Hippocampal formation (tissue), 2 donors: ENCODE data around the gene OR6C76.
"Not testable (repeated sequence)": the region's sequence is repeated elsewhere in the genome, so short reads cannot be mapped to it uniquely, and the experiment has no call there.

Source experiments
- DNase-seq, 2 donors: peaks; one replicate each; lab custom pipeline; 2025; lab: John Stamatoyannopoulos, UW

The OR6C76 gene

GRCh38 chr12:55425954-55426353, at the start of gene OR6C76:
OR6C76 (plus strand) TSS chr12:55426254; CDS start chr12:55426254, 0 bp downstream.
- no peak for DNase-seq

- no peak for DNase-seq
Observed at GRCh38 chr12:55385891-55386290, 40.2 kb upstream of the OR6C76 start.

GRCh38 chr12:55392032-55392795, 33.8 kb upstream of the OR6C76 start:
- DNase-seq: no peak

DNA sequence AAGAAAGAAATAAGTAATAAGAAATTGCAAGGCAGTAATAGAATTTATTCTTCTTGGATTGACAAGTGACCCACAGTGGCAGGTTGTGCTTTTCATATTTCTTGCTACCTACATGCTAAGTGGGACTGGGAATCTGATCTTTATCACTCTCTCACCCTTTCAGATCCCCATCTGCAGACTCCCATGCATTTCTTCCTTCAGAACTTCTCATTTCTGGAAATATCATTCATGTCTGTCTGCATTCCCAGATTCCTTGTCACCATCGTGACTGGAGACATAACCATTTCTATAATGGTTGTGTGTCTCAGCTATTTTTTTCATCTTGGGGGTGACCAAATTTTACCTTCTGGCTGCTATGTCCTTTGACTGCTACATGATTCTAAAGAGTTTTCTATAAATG, 29.7 kb upstream of the OR6C76 start:
- no peak for DNase-seq

DNA sequence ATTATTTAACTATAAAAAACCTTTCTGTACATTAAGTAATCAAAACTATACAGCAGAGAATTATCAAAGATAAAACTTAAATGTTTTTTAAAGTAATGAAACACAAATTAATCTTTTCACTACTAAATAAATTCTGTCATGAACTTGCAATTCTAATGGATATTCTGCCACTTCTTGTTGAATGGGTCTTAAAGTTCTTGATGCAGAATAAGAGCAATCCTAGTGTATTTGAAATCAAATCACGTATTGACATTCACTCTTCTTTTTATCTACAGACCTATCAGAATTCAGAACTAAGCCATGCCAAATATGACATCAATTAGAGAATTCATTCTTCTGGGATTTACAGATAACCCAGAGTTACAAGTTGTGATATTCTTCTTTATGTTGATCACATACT, 25.8 kb upstream of the OR6C76 start, which contains the start of gene OR6C65:
TSS of gene OR6C65 (plus strand) at position 301 of the 400 bp plus-strand sequence. CDS start at position 301, 0 bp downstream.
- no peak for DNase-seq

DNA sequence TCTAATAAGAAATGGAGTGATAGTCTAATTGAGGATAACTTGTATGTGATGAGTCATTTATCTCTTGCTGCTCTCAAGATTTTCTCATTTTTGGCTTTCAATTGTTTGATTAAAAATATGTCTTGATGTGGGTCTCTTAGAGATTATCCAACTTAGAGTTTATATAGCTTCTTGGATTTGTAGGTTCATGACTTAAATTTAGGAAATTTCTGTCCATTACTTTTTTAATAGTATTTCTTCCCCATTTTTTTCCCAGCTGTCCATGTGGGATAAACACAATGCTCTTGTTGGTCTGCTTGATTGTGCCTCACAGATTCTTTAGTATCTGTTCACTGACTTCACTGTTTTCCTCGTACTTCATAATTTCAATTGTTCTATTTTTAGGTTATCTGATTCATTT, 18.2 kb upstream of the OR6C76 start:
- DNase-seq: no peak

GRCh38 chr12:55409133-55409532, 16.9 kb upstream of the OR6C76 start:
- not testable (repeated sequence) for DNase-seq

DNA sequence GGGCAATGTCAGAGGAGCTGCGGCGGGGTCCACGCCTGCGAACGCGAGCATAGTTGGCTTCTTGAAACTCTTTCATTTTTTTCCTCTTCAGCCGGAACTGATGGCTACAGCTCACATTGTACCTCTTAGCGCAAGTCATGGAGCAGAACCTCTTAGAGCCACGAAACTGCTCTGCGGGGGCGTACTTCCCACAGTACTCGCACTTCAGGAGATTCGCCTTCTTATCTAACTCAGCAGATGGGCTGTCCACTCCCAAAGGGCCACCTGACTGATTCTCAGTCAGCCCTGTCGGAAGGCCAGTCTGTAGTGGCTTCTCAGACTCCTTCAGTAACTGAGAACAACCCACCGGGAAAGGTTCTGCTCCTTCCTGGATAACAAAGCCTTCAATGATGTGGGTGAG, 13.9 kb upstream of the OR6C76 start:
- not testable (repeated sequence) for DNase-seq

GRCh38 chr12:55413498-55414388, 12.3 kb upstream of the OR6C76 start:
- not testable (repeated sequence) for DNase-seq

DNA sequence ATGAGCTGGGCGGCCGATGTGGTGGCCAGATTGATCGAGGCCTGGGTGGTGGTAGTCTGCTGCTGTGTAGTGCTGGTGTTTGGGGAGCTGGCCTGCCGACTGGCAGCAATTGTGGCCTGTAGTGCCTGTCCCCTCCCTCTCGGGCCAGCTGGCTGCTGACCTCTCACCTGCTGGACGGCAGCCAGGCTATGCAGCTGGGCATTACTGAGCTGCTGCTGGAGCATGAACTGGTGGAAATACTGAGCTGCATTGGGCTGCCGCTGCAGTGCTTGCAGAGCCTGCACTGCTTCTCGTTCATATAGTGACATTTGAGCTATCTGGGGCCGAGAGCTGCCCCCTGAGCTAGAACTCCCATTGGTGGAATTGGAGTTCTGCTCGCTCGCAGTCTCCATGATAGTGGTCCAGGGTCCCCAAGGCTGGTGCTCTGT, 11.6 kb upstream of the OR6C76 start:
- DNase-seq: not testable (repeated sequence)

DNA sequence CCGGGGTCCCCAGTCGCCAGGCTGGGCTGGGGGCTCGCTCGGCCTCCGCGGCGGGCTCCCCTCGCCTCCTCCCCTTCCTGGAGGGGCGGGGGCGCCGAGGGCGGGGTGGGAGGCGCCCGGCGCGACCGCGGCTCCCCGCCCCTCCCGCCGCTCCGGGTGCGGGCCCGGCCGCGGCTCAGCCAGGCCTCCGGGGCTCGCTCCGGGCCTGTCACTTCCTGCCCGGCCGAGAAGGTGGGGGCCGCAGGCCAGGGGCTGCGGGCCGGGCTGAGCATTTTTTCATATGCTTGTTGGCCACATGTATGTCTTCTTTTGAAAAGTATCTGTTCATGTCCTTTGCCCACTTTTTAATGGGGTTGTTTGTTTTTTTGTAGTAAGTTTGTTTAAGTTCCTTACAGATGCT, 11.2 kb upstream of the OR6C76 start:
- DNase-seq: not testable (repeated sequence)

- DNase-seq: no peak
Observed at GRCh38 chr12:55416961-55417360, 9.1 kb upstream of the OR6C76 start.

DNA sequence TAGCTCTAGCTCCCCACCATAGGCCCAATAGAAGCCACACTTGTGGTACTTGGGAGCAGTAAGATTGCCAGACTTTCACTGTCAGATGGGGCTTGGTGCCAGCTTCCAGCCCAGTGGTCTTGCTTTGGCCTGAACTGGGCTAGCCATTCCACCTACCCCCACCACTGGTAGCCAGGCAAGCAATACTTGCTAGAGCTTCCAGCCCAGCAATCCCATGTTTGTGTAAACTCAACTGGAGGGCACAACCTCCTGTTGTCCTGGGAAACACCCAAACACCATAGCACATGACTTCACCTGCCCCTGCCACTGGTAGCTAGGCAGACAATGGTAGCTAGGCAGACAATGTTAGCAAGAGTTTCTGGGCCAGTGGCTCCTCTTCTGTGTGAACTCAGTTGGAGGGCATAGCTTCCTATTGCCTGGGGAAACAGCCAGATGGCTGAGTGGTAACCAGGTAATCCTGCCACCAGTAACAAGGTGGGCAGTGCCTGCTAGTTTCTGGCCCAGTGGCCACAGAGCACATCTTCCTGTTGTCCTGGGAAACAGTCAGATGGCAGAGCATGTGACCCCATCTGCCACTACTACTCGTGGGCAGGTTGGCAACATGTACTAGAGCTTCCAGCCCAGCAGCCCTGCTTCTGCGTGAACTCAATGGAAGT, 5.6 kb upstream of the OR6C76 start:
- no peak for DNase-seq

DNA sequence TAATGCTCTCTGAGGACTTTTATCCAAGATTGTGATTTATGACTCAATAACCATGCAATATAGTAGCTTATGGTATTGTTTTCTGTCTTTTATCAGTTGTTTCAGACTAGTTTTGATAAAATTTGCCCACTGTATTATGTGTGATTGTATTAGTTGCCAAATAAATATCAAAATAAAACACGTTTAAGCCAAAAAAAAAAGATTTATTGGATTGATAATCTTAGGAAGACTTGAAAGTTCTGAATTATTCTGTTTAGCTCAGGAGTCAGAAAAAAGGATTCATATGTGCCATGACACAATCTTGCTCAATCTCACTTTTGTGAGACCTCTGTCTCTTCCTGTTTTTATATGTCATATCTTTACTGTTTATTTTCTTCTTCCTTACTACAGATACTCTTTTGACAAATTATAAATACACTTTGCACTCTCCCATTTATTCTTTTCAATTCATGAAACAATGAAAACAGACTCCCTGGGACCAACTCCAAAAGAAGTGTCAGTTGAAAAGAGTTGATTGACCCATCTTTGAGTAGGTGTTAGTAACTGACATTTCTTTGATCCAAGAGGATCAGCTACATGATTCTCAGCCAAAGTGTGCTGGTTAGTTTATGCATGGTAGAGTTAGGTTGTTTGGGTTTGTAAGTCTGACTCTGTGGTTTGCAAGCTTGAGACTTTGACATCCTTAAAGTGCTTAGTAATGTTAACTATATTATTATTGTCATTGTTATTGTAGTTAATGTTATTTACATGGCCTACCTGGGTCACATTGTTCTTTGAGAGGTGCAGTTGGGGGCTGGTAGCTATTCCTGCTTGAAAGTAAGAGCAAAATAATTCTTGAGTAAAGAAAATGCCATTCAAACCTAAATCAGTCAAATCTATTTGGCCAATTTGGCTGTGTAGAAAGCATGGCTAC, 2.5 kb downstream of the OR6C76 start:
- no peak for DNase-seq

- DNase-seq: not testable (repeated sequence)
Observed at GRCh38 chr12:55441233-55441632, 15.2 kb downstream of the OR6C76 start.

DNA sequence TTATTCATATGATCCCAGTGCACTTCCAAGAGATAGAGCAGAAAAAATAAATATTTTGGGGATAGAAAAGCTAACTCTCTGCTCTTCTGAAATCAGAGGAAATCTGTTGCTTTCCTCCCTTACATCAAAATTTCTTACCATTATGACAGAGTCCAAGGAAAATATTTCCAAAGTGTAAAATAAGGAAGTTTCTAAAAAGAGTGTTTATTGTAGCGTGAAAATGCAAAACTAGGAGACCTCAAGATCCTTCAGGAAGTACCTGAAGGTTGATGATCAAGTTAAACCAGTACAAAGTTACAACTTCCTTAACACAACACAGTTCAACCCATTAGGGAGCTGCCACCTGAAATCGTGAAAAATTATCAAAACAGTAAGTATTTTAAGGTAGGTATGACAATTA, 17.7 kb downstream of the OR6C76 start, which contains the start of gene OR6C2:
TSS of gene OR6C2 (plus strand) at position 301 of the 400 bp plus-strand sequence. CDS start 8,138 bp downstream, outside the sequence.
- DNase-seq: no peak

- no peak for DNase-seq
Observed at GRCh38 chr12:55445357-55445756, 19.3 kb downstream of the OR6C76 start.

GRCh38 chr12:55446326-55446725, 20.3 kb downstream of the OR6C76 start:
- DNase-seq: no peak

- no peak for DNase-seq
Observed at GRCh38 chr12:55448825-55449224, 22.8 kb downstream of the OR6C76 start.

DNA sequence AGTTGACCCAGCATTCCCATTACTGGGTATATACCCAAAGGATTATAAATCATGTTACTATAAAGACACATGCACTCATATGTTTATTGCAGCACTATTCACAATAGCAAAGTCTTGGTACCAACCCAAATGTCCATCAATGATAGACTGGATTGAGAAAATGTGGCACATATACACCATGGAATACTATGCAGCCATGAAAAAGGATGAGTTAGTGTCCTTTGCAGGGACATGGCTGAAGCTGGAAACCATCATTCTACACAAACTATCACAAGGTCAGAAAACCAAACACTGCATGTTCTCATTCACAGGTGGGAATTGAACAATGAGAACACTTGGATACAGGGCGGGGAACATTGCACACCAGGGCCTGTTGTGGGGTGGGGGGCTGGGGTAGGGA, 38.9 kb downstream of the OR6C76 start:
- DNase-seq: not testable (repeated sequence)

DNA sequence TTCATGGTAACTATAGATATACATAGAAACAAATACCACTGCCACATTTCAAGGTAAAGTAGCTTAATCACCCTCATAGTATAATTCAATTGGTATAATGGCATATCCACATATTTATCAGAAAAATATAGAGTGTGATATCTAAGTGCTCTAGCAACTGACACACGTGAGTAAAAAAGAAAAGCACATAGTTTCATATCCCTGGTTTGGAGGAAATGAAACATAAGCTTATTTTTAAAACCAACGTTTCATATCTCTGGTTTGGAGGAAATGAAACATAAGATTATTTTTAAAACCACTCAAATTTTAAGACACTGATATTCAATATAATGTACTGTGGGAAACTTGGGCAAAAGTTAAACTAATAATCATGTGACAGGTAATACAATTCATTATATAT, 41.8 kb downstream of the OR6C76 start:
- DNase-seq: no peak
